GM23248 (cell line): Measurements from ENCODE around the gene SLC25A26. TPM values are rescaled to one million over a fixed set of nuclear protein-coding genes. Genes with fewer than 3 reads are reported as not detected.

Source experiments
- DNase-seq: peaks from one replicate; pipeline ENCODE4 v3.0.0-alpha.2; 2015
- H2AFZ ChIP-seq: fragments of 200-600 bp; sonication (generic); 2 replicates; pipeline ENCODE4 v1.6.1; 2016; ENCODE audit warnings: antibody characterized with exemption
- H3F3A ChIP-seq: fragments of 200-600 bp; sonication (generic); 2 replicates; pipeline ENCODE4 v1.6.1; 2016; ENCODE audit warnings: mild to moderate bottlenecking, antibody characterized with exemption, mixed run types; ENCODE audit not compliant: insufficient read depth
- H3K27ac ChIP-seq: fragments of 200-600 bp; sonication (generic); 2 replicates; pipeline ENCODE4 v1.5.1; 2016; ENCODE audit warnings: mild to moderate bottlenecking
- H3K27me3 ChIP-seq: fragments of 200-600 bp; sonication (generic); replicated peaks from 2 replicates; pipeline ENCODE4 v1.6.1; 2016; ENCODE audit warnings: mild to moderate bottlenecking; ENCODE audit not compliant: insufficient read depth
- H3K36me3 ChIP-seq: fragments of 200-600 bp; sonication (generic); 2 replicates; pipeline ENCODE4 v1.6.1; 2016; ENCODE audit warnings: low read depth, mild to moderate bottlenecking
- H3K4me1 ChIP-seq: fragments of 200-600 bp; sonication (generic); 2 replicates; pipeline ENCODE4 v1.6.1; 2016; ENCODE audit warnings: mild to moderate bottlenecking; ENCODE audit not compliant: insufficient read depth
- H3K4me2 ChIP-seq: fragments of 200-600 bp; sonication (generic); one replicate; pipeline ENCODE4 v1.6.1; 2016; ENCODE audit warnings: mild to moderate bottlenecking; ENCODE audit not compliant: unreplicated experiment
- H3K4me3 ChIP-seq: fragments of 200-600 bp; sonication (generic); 2 replicates; pipeline ENCODE4 v1.5.1; 2016; ENCODE audit warnings: mild to moderate bottlenecking
- H3K79me2 ChIP-seq: fragments of 200-600 bp; sonication (generic); 2 replicates; pipeline ENCODE4 v1.6.1; 2016; ENCODE audit warnings: mild to moderate bottlenecking; ENCODE audit not compliant: insufficient read depth
- H3K9ac ChIP-seq: fragments of 200-600 bp; sonication (generic); 2 replicates; pipeline ENCODE4 v1.6.1; 2016; ENCODE audit warnings: mild to moderate bottlenecking
- H3K9me2 ChIP-seq: fragments of 200-600 bp; sonication (generic); 2 replicates; pipeline ENCODE4 v1.6.1; 2016; ENCODE audit warnings: mixed run types, mild to moderate bottlenecking, moderate library complexity; ENCODE audit not compliant: insufficient read depth
- H3K9me3 ChIP-seq: fragments of 200-600 bp; sonication (generic); one replicate; pipeline ENCODE4 v1.6.1; 2017; ENCODE audit warnings: low read depth
- H4K20me1 ChIP-seq: fragments of 200-600 bp; sonication (generic); 2 replicates; pipeline ENCODE4 v1.6.0; 2016; ENCODE audit not compliant: insufficient read depth
- EZH2 ChIP-seq: fragments of 200-600 bp; sonication (generic); IDR thresholded peaks from 2 replicates; pipeline ENCODE4 v1.6.1; 2018; ENCODE audit warnings: antibody characterized with exemption, mild to moderate bottlenecking; ENCODE audit not compliant: insufficient read depth, poor library complexity, severe bottlenecking
- EZH2phosphoT487 ChIP-seq: fragments of 200-600 bp; sonication (generic); IDR thresholded peaks from 2 replicates; pipeline ENCODE4 v1.6.1; 2018; ENCODE audit warnings: antibody characterized with exemption, moderate library complexity, mild to moderate bottlenecking, low read depth; ENCODE audit not compliant: insufficient read depth
- WGBS, 2 experiments: methylation state at CpG; one replicate each; pipeline ENCODE4 v1.1.6; 2015 to 2017; ENCODE audit warnings: low lambda C conversion rate in 2 of 2, low coverage in 1 of 2; ENCODE audit errors: missing lambda C conversion rate in 2 of 2; 5-methylcytosine and 5-hydroxymethylcytosine counted together
- in situ Hi-C: fragments of 300-500 bp; cut with MboI; formaldehyde crosslinking; loops from 2 replicates; pipeline ENCODE4 v1.15.0; 2020
- polyA plus RNA-seq: library from polyadenylated mRNA; unstranded; fragments of >200 nt; fragmentation: Nextera tagmentation; extraction: Ambion mirVana; gene quantifications from 2 replicates; pipeline ENCODE4 v1.2.1, GENCODE V29; 2016
- total RNA-seq: library from RNA; depleted of rRNA; stranded (reverse); fragments of >200 nt; shearing (Covaris generic); gene quantifications from 2 replicates; pipeline ENCODE4 v1.2.3, GENCODE V29; 2014

The SLC25A26 gene
- total and polyA plus RNA-seq, 2 experiments from 2014 or later = 25.2 to 26.9 TPM

DNA sequence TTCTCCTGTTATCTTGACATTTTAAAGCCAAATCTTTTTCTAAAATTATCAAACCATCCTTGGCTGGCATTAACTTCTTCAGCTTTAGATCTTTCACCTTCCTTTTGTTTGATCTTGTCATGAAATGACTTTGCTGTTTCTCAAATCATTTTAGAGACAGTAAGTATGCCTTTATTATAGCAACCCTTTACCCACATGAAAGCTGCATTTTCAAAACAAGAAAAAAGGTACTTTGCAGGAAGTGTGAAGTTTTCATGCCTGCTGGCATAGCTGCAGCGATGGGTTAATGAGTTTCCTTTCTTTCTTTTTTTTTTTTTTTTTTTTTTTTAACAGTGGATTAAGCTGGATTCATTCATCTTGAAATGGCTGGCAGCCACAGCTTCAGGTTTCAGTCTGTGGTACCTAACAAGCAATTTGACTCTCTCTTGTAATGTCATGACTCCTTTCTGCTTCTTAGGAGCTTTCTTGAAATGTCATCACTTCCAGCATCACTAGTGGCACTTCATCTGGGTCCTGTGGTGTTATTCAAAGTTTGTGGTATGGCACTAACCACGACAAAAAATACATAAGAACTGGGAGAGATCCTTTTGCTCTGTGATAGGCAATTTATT lies 18.8 kb downstream of the SLC25A26 start:
- H3K4me3 ChIP-seq = no peak overlapping the region
- H4K20me1 ChIP-seq = no peaks in the 10 kb centered on the region
- no peaks in the 10 kb centered on the region for H3K9me3 ChIP-seq
- no peak overlapping the region for H2AFZ ChIP-seq
- H3F3A ChIP-seq = no peaks in the 10 kb centered on the region
- H3K4me1 ChIP-seq = no peaks in the 10 kb centered on the region
- WGBS, 2 experiments = 87 to 98% methylated on average over 2 of the region's 2 CpGs
- no peak overlapping the region for H3K9ac ChIP-seq
- TF ChIP-seq EZH2phosphoT487 = no peak
- no peak for TF ChIP-seq EZH2
- no peaks in the 10 kb centered on the region for H3K79me2 ChIP-seq
- H3K36me3 ChIP-seq = 0 out of 2 replicates have a peak, but pooled peaks cover 7% of the 10 kb centered on the region
- in situ Hi-C loops = no loop called here
- DNase-seq = no peak
- H3K4me2 ChIP-seq = no peak overlapping the region
- H3K27ac ChIP-seq = no peak overlapping the region
- H3K9me2 ChIP-seq = no peaks in the 10 kb centered on the region
- H3K27me3 ChIP-seq = no peaks in the 10 kb centered on the region

DNA sequence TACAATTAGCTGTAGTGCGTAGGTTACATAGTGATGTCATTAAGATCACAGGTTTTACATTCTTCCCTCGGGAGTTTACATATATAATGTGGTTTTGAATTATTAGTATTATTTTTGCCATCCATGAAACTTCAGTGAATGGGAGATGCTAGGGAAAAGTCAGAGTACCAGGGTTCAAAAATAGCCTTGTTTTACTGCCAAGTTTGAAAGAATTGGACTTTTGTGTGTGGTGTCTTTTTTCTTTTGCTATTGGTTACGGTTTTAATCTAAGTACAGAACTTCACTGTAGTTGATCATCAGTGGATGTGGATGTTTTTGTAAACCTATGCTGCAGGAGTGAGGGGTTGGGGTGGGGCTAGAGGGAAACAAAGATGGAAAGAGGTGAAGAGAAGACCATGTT lies 20.7 kb downstream of the SLC25A26 start:
- H3K9me3 ChIP-seq = no peaks in the 10 kb centered on the region
- in situ Hi-C loops = no loop called here
- H3K4me1 ChIP-seq = no peaks in the 10 kb centered on the region
- no peak overlapping the region for H2AFZ ChIP-seq
- no peaks in the 10 kb centered on the region for H3F3A ChIP-seq
- no peak overlapping the region for H3K4me2 ChIP-seq
- H3K9me2 ChIP-seq = no peaks in the 10 kb centered on the region
- 89 to 94% methylated on average over 3 of the region's 3 CpGs for WGBS, 2 experiments
- DNase-seq = no peak
- no peak overlapping the region for H3K9ac ChIP-seq
- H3K27ac ChIP-seq = no peak overlapping the region
- TF ChIP-seq EZH2phosphoT487 (no peak), EZH2 (no peak)
- no peaks in the 10 kb centered on the region for H4K20me1 ChIP-seq
- H3K36me3 ChIP-seq = 0 out of 2 replicates have a peak, but pooled peaks cover 11% of the 10 kb centered on the region
- no peak overlapping the region for H3K4me3 ChIP-seq
- no peaks in the 10 kb centered on the region for H3K79me2 ChIP-seq
- H3K27me3 ChIP-seq = no peaks in the 10 kb centered on the region

DNA sequence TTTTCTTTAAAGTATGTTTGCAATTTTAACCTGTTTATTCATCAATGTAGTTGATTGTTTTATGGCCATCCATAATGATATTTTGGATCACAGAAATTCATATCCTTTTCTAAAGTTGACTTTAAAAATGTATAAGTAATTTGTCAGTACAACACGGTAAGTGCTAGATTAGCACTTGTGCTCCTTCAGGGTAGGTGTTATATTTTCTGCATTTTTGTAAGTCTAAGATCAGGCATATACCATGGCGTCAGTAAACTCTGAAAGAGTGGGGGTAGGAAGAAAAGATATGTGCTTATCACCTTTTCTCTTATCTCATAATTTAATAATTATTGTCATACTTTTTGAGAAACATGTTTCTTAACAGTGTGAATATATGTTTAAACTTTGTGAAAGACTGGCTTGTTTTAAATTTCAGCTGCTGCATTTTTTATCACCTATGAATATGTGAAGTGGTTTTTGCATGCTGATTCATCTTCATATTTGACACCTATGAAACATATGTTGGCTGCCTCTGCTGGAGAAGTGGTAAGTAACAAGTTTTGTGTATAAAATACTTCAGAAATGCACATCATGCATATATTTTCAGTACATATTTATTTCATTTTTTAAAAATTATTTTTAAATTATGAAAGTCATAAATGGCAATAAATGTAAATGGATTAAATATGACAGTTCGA lies 22.1 kb downstream of the SLC25A26 start:
- no peak overlapping the region for H3K4me3 ChIP-seq
- no peaks in the 10 kb centered on the region for H3K9me3 ChIP-seq
- no peaks in the 10 kb centered on the region for H3K79me2 ChIP-seq
- no peaks in the 10 kb centered on the region for H3K27me3 ChIP-seq
- no peak for TF ChIP-seq EZH2
- TF ChIP-seq EZH2phosphoT487 = no peak
- H3K27ac ChIP-seq = no peak overlapping the region
- WGBS, 2 experiments = 96 to 99% methylated on average over 3 of the region's 3 CpGs
- no peak overlapping the region for H3K9ac ChIP-seq
- H3K9me2 ChIP-seq = no peaks in the 10 kb centered on the region
- H2AFZ ChIP-seq = no peak overlapping the region
- in situ Hi-C loops = no loop called here
- no peaks in the 10 kb centered on the region for H3K4me1 ChIP-seq
- no peak overlapping the region for H3K4me2 ChIP-seq
- H4K20me1 ChIP-seq = no peaks in the 10 kb centered on the region
- no peaks in the 10 kb centered on the region for H3F3A ChIP-seq
- DNase-seq = peak; percentile 4
- H3K36me3 ChIP-seq = 0 out of 2 replicates have a peak, but pooled peaks cover 11% of the 10 kb centered on the region

DNA sequence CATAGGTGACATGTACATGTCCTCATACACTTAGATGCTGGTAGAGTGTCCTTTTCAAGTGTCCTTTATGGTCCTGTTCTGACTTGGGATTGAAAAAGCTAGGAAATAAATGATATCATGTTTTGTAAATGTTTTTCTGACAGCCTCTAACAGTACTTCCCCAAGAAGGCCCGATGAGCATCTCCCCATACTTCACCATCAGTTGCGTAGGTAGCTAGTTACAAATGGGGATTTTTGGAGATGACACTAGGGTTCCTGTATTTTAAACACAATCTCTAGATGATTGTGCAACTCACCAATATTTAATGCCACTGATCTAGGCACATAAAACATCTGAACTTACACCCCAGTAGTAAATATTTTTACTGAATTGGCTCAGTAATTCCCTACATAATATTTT lies 27.8 kb downstream of the SLC25A26 start:
- 95% methylated on average over 2 of the region's 2 CpGs for WGBS, 2 experiments
- Histone ChIP-seq H3K4me1 (no peaks in the 10 kb centered on the region), H3K4me2 (no peak overlapping the region), H3K27me3 (no peaks in the 10 kb centered on the region), H3K36me3 (0 out of 2 replicates have a peak, but pooled peaks cover 11% of the 10 kb centered on the region), H3K9me2 (no peaks in the 10 kb centered on the region), H3K9me3 (no peaks in the 10 kb centered on the region), H3K79me2 (no peaks in the 10 kb centered on the region), H4K20me1 (no peaks in the 10 kb centered on the region; the same call in 1 of the 2 replicates), H3F3A (no peaks in the 10 kb centered on the region), H2AFZ (no peak overlapping the region), H3K27ac (no peak overlapping the region), H3K9ac (no peak overlapping the region), H3K4me3 (no peak overlapping the region)
- TF ChIP-seq EZH2phosphoT487 = no peak
- no peak for TF ChIP-seq EZH2
- in situ Hi-C loops = no loop called here
- DNase-seq = no peak
